Heart right ventricle (tissue), 16 donors: ENCODE results near the gene CCZ1B. TPM values are rescaled to one million over a fixed set of nuclear protein-coding genes. Genes with fewer than 3 reads are reported as not detected.
"Not testable (repeated sequence)": the region's sequence is repeated elsewhere in the genome, so short reads cannot be mapped to it uniquely, and the experiment has no call there.

Experiments
- ATAC-seq, 8 donors: fragments of 200-7000 bp; cut with Tn5 transposase; one replicate each; pipeline ENCODE4 v1.9.1; 2020; ENCODE audit warnings: mild to moderate bottlenecking in 8 of 8, moderate library complexity in 8 of 8, moderate number of reproducible peaks in 1 of 8
- DNase-seq, 2 donors: peaks; one replicate each; pipeline ENCODE4 v3.0.0-alpha.2; 2020
- H3K27ac ChIP-seq, 10 donors: fragments of 200-600 bp; sonication (generic) in 2 of 10; one replicate each; pipeline versions ENCODE4 v1.5.0 to v1.8.0; 2020 to 2022; ENCODE audit warnings: mild to moderate bottlenecking in 3 of 10
- H3K27me3 ChIP-seq, 7 donors: fragments of 200-600 bp; one replicate each; pipeline ENCODE4 v1.8.0; 2021 to 2022; ENCODE audit warnings: mild to moderate bottlenecking in 2 of 7
- H3K36me3 ChIP-seq, 9 donors: fragments of 200-600 bp; sonication (generic) in 1 of 9; one replicate each; pipeline versions ENCODE4 v1.5.0 to v1.8.0; 2020 to 2022; ENCODE audit warnings: mild to moderate bottlenecking in 2 of 9
- H3K4me1 ChIP-seq, 9 donors: fragments of 200-600 bp; sonication (generic) in 1 of 9; one replicate each; pipeline versions ENCODE4 v1.5.0 to v1.8.0; 2020 to 2022; ENCODE audit warnings: mild to moderate bottlenecking in 4 of 9
- H3K4me3 ChIP-seq, 10 donors: fragments of 200-600 bp; sonication (generic) in 2 of 10; one replicate each; pipeline versions ENCODE4 v1.5.0 to v1.8.0; 2020 to 2022; ENCODE audit warnings: mild to moderate bottlenecking in 7 of 10, moderate library complexity in 2 of 10
- H3K9me3 ChIP-seq, 11 donors: fragments of 200-600 bp in 10 of 11; sonication (generic) in 2 of 11; one replicate each; pipeline versions ENCODE4 v1.5.0 to v1.8.0; 2013 to 2022; ENCODE audit warnings: mild to moderate bottlenecking in 2 of 11, control low read depth in 1 of 11, moderate library complexity in 1 of 11
- WGBS, 2 donors: extraction: QIAGEN DNeasy Blood & Tissue Kit; methylation state at CpG; one replicate each; pipeline ENCODE4 v1.1.7; 2013; ENCODE audit warnings: inconsistent platforms in 1 of 2; 5-methylcytosine and 5-hydroxymethylcytosine counted together
- intact Hi-C, 10 donors: fragments of 100-400 bp; cut with DNase I; formaldehyde crosslinking; loops; one replicate each; pipeline versions ENCODE4 v1.11.1 to v1.14.2; 2022
- polyA plus RNA-seq, 2 donors: library from polyadenylated mRNA; stranded (reverse); fragments of 200-250 nt; gene quantifications; one replicate each; pipeline ENCODE4 v1.2.3, GENCODE V29; 2013
- total RNA-seq, 10 donors: library from RNA; stranded (reverse); fragmentation: NEBNext Ultra II Directional in 3 of 10; extraction: Animal tissue kit (Norgen Biotek cat#: 25700) in 3 of 10; gene quantifications; one replicate each; pipeline versions ENCODE4 v1.2.1 to v1.2.4, GENCODE V29; 2021 to 2023
- donor health status: Arrhythmogenic right ventricular cardiomyopathy.
- donor health status: ischemic (EF 13 %, LVEDD 7.1; RV severe dilation, severe dysfunction).
- donor health status: healthy with polysubstance abuse.
- donor health status: DM: no; HTN: yes; CAD: no.
- donor health status: DM: no; HTN: no; CAD: no.
- donor health status: ischemic (EF 25% LVEDD 6.9; RV normal size, moderate dysfunction).
- donor health status: ischemic (EF 25% LVEDD 5.7; RV mildly dilated, moderate dysfunction).
- donor health status: healthy.
- donor health status: DM: yes; HTN: yes; CAD: no.
- donor health status: Ischemic cardiomyopathy.
- donor health status: ischemic (EF 35%, LVEDD 5.7; RV mildly dilated, moderate dysfunction).
- donor health status: nonischemic (EF 11% LVEDD 7.7; RV severe dilation, severe dysfunction).
- donor health status: DM: yes; HTN: yes; CAD: no.
- donor health status: PGD.
- donor health status: ischemic (EF 29% LVEDD 5.4; RV normal size, mild dysfunction).
- donor health status: nonischemic (EF 23%, LVEDD 6.1; RV moderate dilation, normal function).

Gene CCZ1B
- total and polyA plus RNA-seq, 12 donors, result 13.1 to 36.9 (median 23.7) TPM

DNA sequence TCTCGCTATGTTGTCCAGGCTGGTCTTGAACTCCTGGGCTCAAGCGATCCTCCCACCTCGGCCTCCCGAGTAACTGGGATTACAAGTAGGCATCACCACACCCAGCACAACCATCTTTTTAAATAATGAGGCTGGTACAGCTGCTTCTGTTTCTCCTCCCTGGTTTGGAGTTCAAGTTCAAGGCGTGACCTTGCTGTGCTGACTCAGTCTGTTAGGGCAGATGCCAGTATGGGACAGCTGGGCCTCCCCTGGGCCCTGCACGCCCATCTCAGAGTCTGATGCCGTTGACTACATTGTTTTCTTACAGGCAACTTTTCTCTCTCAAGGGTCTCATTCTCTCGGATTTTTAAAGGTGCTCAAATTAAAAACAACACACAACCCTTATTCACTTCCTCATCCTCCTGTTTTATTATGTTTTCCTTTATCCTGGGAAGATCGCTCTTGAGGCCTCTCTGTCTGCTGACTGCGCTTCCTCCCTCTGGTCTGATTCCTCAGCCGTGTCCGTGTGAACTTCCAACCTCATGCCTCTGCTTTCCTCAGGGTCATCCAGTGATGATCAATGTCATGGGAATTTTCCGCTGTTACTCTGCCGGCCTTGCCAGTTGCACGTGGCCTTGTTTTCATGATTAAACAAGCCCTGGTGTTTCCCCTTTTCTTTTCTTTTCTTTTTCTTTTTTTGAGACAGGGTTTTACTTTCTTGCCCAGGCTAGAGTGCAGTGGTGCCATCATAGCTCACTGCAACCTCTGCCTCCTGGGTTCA is 33.8 kb downstream of the CCZ1B start:
- H3K4me3 ChIP-seq, intact Hi-C loops, H3K9me3 ChIP-seq, DNase-seq, H3K4me1 ChIP-seq, H3K27me3 ChIP-seq, H3K27ac ChIP-seq, H3K36me3 ChIP-seq: not testable (repeated sequence)
- WGBS, 2 donors, result 65 to 77% methylated on average over 8 to 9 of the region's 15 CpGs
- ATAC-seq, result peak in 7 of 8 donors; percentile 48 to 78 (median 57)

DNA sequence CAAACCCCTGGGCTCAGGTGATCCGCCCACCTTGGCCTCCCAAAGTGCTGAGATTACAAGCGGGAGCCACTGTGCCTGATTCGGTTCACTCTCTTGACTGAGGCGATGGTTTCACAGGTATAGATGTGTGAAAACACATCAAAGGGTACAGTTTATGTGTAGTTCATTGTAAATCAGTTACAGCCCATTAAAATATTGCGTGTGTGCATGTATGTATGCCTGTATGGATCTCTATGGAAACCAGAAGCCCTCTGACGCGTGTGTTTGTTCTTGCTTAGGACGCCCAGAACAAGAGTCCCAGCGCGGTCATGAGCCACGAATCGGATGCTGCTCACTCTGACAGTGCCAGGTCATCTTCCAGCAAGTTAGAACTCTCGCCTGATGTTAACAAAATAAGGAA is 36.7 kb downstream of the CCZ1B start:
- H3K4me3 ChIP-seq, H3K27me3 ChIP-seq, DNase-seq, H3K27ac ChIP-seq, H3K4me1 ChIP-seq, ATAC-seq, H3K9me3 ChIP-seq, H3K36me3 ChIP-seq, intact Hi-C loops: not testable (repeated sequence)
- WGBS, 2 donors, result no CpG with 5 or more reads among the region's 13 CpGs

- H3K9me3 ChIP-seq, ATAC-seq, DNase-seq, H3K36me3 ChIP-seq, H3K27me3 ChIP-seq, intact Hi-C loops, H3K4me3 ChIP-seq, H3K4me1 ChIP-seq, H3K27ac ChIP-seq: not testable (repeated sequence)
- WGBS, 2 donors, result 85 to 91% methylated on average over 6 of the region's 6 CpGs
Measured at GRCh38 chr7:6781581-6781980, 44.5 kb downstream of the CCZ1B start.

DNA sequence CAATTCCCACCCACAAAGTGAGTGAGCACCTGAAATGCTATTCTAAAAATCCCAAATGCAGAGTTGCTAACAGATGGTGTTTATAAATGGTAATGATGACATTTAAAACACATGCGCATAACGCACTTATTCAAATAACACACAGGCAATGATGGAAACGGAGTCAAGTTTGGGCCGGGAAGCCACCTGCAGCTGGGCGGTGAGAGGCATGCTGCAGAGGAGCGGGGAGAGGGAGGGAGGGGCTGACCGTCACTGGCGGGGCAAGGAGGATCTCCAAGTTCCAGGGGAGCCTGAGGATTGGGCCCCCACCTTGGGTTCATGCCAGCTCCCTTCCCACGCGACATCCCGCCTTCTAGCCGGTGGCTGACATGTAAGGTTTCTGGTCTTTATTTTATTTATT is 64.9 kb downstream of the CCZ1B start:
- H3K27me3 ChIP-seq, DNase-seq, H3K4me1 ChIP-seq, intact Hi-C loops, H3K27ac ChIP-seq, H3K9me3 ChIP-seq, ATAC-seq, H3K36me3 ChIP-seq, H3K4me3 ChIP-seq: not testable (repeated sequence)
- 17% methylated on average over 3 of the region's 12 CpGs; no CpG with 5 or more reads in 1 of the 2 donors for WGBS, 2 donors

DNA sequence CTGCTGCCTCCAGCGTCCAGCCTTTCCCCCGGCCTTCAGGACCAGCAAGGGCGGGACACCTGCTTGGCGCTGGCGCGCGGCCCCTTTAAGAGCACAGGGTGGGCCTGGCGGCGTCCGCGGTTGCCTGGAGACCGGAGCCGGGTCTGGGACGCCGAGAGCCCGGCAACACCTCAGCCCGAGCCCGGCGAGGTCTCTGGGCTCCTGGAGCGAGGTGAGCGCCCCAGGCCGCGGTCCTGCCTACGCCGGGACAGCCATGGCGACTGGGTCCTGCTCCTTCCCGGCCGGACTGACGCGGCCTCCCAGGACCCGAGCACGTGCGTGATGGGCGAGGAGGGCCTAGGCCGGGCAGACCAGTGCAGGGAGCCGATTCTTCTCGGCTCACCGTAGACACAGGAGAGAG is 72.1 kb downstream of the CCZ1B start, which contains the start of gene RSPH10B2:
TSS of gene RSPH10B2 (plus strand) at position 140 of the 400 bp plus-strand sequence. CDS start 3,575 bp downstream, outside the sequence.
- 4 to 5% methylated on average over 13 to 22 of the region's 38 CpGs for WGBS, 2 donors
- intact Hi-C loops, H3K27me3 ChIP-seq, H3K36me3 ChIP-seq, H3K27ac ChIP-seq, H3K4me1 ChIP-seq, H3K9me3 ChIP-seq, DNase-seq: not testable (repeated sequence)
- peak within 1 kb of the TSS in 2 of 10 donors; percentile 22 to 33 for H3K4me3 ChIP-seq
- ATAC-seq, result peak; percentile 45 to 78 (median 64)

- H3K4me1 ChIP-seq, DNase-seq, H3K27me3 ChIP-seq, H3K4me3 ChIP-seq, H3K27ac ChIP-seq, intact Hi-C loops, H3K9me3 ChIP-seq: not testable (repeated sequence)
- 97 to 99% methylated on average over 3 of the region's 6 CpGs for WGBS, 2 donors
- peak in 1 of 8 donors; percentile 23 for ATAC-seq
- peaks cover 0 to 26% (median 4%) of the 10 kb centered on the region in 9 donors for H3K36me3 ChIP-seq
Measured at GRCh38 chr7:6750173-6750572, 75.9 kb downstream of the CCZ1B start.

DNA sequence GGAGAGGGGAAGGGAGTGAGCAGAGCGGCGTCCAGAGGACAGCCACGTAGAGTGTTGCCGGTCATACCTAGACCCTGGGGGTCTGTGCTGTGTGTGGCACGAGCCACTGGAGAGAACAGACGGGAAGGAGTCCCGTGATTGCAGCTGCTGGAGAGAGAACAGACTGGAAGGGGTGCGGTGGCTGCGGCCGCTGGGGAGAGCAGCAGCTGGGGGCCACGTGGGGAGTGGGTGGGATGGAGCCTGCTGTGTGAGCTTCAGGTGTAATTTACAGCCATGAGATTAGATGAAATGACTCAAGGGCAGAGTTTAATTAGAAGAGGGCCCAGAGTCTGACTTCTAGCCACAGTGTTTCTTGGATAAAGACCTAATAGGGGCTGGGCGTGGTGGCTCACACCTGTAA is 76.7 kb downstream of the CCZ1B start:
- H3K36me3 ChIP-seq, result peaks cover 0 to 30% (median 4%) of the 10 kb centered on the region in 9 donors
- H3K4me3 ChIP-seq, H3K4me1 ChIP-seq, H3K27me3 ChIP-seq, DNase-seq, H3K27ac ChIP-seq, H3K9me3 ChIP-seq, intact Hi-C loops, ATAC-seq: not testable (repeated sequence)
- WGBS, 2 donors, result 96 to 97% methylated on average over 6 of the region's 12 CpGs

Other genes starting within 250 kb of the CCZ1B start
- gene ZDHHC4, start 248.8 kb downstream of the CCZ1B start, total RNA-seq, result 10 to 100 TPM; 29.7 to 53.5 (median 43.3) TPM
- 10 to 100 TPM; 25.5 to 54.2 TPM for gene ZDHHC4, start 248.8 kb downstream of the CCZ1B start, polyA plus RNA-seq
- gene INTS15, start 236.3 kb downstream of the CCZ1B start, total RNA-seq, result 10 to 100 TPM in 9 of 10 donors, 1 to 10 TPM in 1; 9.8 to 22.0 (median 13.5) TPM
- 10 to 100 TPM; 10.2 to 12.7 TPM for gene INTS15, start 236.3 kb downstream of the CCZ1B start, polyA plus RNA-seq
- 10 to 100 TPM in 8 of 10 donors, 1 to 10 TPM in 2; 8.8 to 16.3 (median 13.9) TPM for gene ZNF853, start 210.7 kb downstream of the CCZ1B start, total RNA-seq
- gene ZNF853, start 210.7 kb downstream of the CCZ1B start, polyA plus RNA-seq, result 1 to 10 TPM; 1.2 to 3.5 TPM
- 10 to 100 TPM in 8 of 10 donors, 1 to 10 TPM in 2; 9.8 to 20.1 (median 14.0) TPM for gene ZNF316, start 189.0 kb downstream of the CCZ1B start, total RNA-seq
- 10 to 100 TPM in 1 of 2 donors, 1 to 10 TPM in 1; 7.6 to 20.8 TPM for gene ZNF316, start 189.0 kb downstream of the CCZ1B start, polyA plus RNA-seq
- gene ZNF12, start 119.3 kb downstream of the CCZ1B start, total RNA-seq, result 10 to 100 TPM; 13.5 to 18.0 (median 16.3) TPM
- 1 to 10 TPM; 7.2 to 7.7 TPM for gene ZNF12, start 119.3 kb downstream of the CCZ1B start, polyA plus RNA-seq
- gene RSPH10B2, start 72.2 kb downstream of the CCZ1B start, total RNA-seq, result under 1 TPM in 3 of 10 donors, not detected in 7; 0.07 to 0.11 (median 0.10) TPM
- gene RSPH10B2, start 72.2 kb downstream of the CCZ1B start, polyA plus RNA-seq, result under 1 TPM in 1 of 2 donors, not detected in 1; 0.06 TPM